HG03439 (cell line): ENCODE data around the gene PTPN3.
"Not testable (repeated sequence)": the region's sequence is repeated elsewhere in the genome, so short reads cannot be mapped to it uniquely, and the experiment has no call there.

Experiments used
- ATAC-seq: cut with Tn5 transposase; IDR thresholded peaks from one replicate; pipeline ENCODE4 v1.9.1; 2021; ENCODE audit warnings: mild to moderate bottlenecking, moderate library complexity; ENCODE audit not compliant: unreplicated experiment

Gene PTPN3

GRCh38 chr9:109354190-109354589 lies 143.9 kb downstream of the PTPN3 start:
- no peak for ATAC-seq

GRCh38 chr9:109351032-109351431 lies 147.1 kb downstream of the PTPN3 start:
- no peak for ATAC-seq

- no peak for ATAC-seq
Measured at GRCh38 chr9:109349421-109349846, 148.7 kb downstream of the PTPN3 start.

- ATAC-seq: no peak
Measured at GRCh38 chr9:109346904-109347303, 151.2 kb downstream of the PTPN3 start.

- ATAC-seq: no peak
Measured at GRCh38 chr9:109344866-109345265, 153.2 kb downstream of the PTPN3 start.

GRCh38 chr9:109342878-109343277 lies 155.2 kb downstream of the PTPN3 start:
- no peak for ATAC-seq

GRCh38 chr9:109341561-109341960 lies 156.5 kb downstream of the PTPN3 start:
- no peak for ATAC-seq

- not testable (repeated sequence) for ATAC-seq
Measured at GRCh38 chr9:109340979-109341378, 157.1 kb downstream of the PTPN3 start.

GRCh38 chr9:109336409-109336808 lies 161.7 kb downstream of the PTPN3 start:
- no peak for ATAC-seq

- no peak for ATAC-seq
Measured at GRCh38 chr9:109335929-109336328, 162.2 kb downstream of the PTPN3 start.

- no peak for ATAC-seq
Measured at GRCh38 chr9:109335121-109335520, 163.0 kb downstream of the PTPN3 start.

GRCh38 chr9:109331353-109331752 lies 166.8 kb downstream of the PTPN3 start:
- ATAC-seq: no peak

- ATAC-seq: no peak
Measured at GRCh38 chr9:109329638-109330258, 168.4 kb downstream of the PTPN3 start.

GRCh38 chr9:109328978-109329637 lies 169.0 kb downstream of the PTPN3 start:
- ATAC-seq: no peak
